Measurements from ENCODE around the gene TMEM181. TPM values are rescaled to one million over a fixed set of nuclear protein-coding genes. Genes with fewer than 3 reads are reported as not detected.

TMEM181 gene
- total and polyA plus RNA-seq, 2 of the 13 experiments (the other 11 are each of a cell fraction or from before 2014, with no cell fraction given) = 59.1 to 108 TPM

- peak; percentile 45; the same call in 1 of the 2 replicates for TF ChIP-seq KDM2A (CRISPR knock-in tag; IDR thresholded peaks at IDR 0.05; ENCODE audit: borderline replicate concordance, low read depth)
- no peak for TF ChIP-seq HOXA9 (CRISPR knock-in tag; IDR thresholded peaks at IDR 0.05; ENCODE audit: borderline replicate concordance)
- no peak for TF ChIP-seq ZBTB2 (CRISPR knock-in tag; IDR thresholded peaks at IDR 0.05; ENCODE audit: low read depth)
- no peak for TF ChIP-seq HHEX (CRISPR knock-in tag; IDR thresholded peaks at IDR 0.05)
- 0 out of 2 replicates have a peak, but pooled peaks have one; percentile 56 for TF ChIP-seq PPARG (CRISPR knock-in tag; conservative IDR thresholded peaks at IDR 0.05)
- no peak for TF ChIP-seq ZNF619 (CRISPR knock-in tag; IDR thresholded peaks at IDR 0.05)
- TF ChIP-seq, protein P1, sequence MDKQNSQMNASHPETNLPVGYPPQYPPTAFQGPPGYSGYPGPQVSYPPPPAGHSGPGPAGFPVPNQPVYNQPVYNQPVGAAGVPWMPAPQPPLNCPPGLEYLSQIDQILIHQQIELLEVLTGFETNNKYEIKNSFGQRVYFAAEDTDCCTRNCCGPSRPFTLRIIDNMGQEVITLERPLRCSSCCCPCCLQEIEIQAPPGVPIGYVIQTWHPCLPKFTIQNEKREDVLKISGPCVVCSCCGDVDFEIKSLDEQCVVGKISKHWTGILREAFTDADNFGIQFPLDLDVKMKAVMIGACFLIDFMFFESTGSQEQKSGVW (CRISPR knock-in tag; IDR thresholded peaks at IDR 0.05; ENCODE audit: borderline replicate concordance) = no peak
- TF ChIP-seq DPF2 (CRISPR knock-in tag; IDR thresholded peaks at IDR 0.05; ENCODE audit: borderline replicate concordance, low read depth) = peak; percentile 48; the same call in 1 of the 2 replicates
- TF ChIP-seq, protein P2, sequence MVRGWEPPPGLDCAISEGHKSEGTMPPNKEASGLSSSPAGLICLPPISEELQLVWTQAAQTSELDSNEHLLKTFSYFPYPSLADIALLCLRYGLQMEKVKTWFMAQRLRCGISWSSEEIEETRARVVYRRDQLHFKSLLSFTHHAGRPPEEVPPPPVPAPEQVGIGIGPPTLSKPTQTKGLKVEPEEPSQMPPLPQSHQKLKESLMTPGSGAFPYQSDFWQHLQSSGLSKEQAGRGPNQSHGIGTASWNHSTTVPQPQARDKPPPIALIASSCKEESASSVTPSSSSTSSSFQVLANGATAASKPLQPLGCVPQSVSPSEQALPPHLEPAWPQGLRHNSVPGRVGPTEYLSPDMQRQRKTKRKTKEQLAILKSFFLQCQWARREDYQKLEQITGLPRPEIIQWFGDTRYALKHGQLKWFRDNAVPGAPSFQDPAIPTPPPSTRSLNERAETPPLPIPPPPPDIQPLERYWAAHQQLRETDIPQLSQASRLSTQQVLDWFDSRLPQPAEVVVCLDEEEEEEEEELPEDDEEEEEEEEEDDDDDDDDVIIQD (CRISPR knock-in tag; IDR thresholded peaks at IDR 0.05; ENCODE audit: low read depth) = peak; percentile 68
- TF ChIP-seq PHF21A (CRISPR knock-in tag; IDR thresholded peaks at IDR 0.05) = peak; percentile 69
- TF ChIP-seq ATF7 (IDR thresholded peaks at IDR 0.05) = no peak
- TF ChIP-seq ATF7 (CRISPR knock-in tag; IDR thresholded peaks at IDR 0.05) = 0 out of 2 replicates have a peak, but pooled peaks have one; percentile 38
- TF ChIP-seq ZNF773 (CRISPR knock-in tag; IDR thresholded peaks at IDR 0.05; ENCODE audit: borderline replicate concordance) = no peak
- TF ChIP-seq ARID4A (CRISPR knock-in tag; IDR thresholded peaks at IDR 0.05; ENCODE audit: borderline replicate concordance) = peak; percentile 38; the same call in 1 of the 2 replicates
- TF ChIP-seq ZNF614 (CRISPR knock-in tag; IDR thresholded peaks at IDR 0.05; ENCODE audit: borderline replicate concordance) = peak; percentile 56; the same call in 1 of the 2 replicates
- TF ChIP-seq MTA1 (CRISPR knock-in tag; IDR thresholded peaks at IDR 0.05; ENCODE audit: borderline replicate concordance) = peak; percentile 70; the same call in 1 of the 2 replicates
These were observed 69.7 kb downstream of the TMEM181 start (continued) for GRCh38 chr6:158629367-158630221.

All from HepG2 (cell line).